MCF 10A (cell line): Measurements from ENCODE around the gene ONECUT2. TPM values are rescaled to one million over a fixed set of nuclear protein-coding genes. Genes with fewer than 3 reads are reported as not detected.
A peak's percentile ranks its signal among the peaks of the same experiment; 100 is the strongest.

ENCODE experiments used
- BruUV-seq: library from RNA; stranded (reverse); fragments of 400-500 nt; replicated peaks from 2 replicates; lab custom pipeline; 2021; lab: Mats Ljungman, UMichigan
- CTCF ChIA-PET: fragments of 300-600 bp; sonication (Branson Sonifier 250); formaldehyde crosslinking; extraction: SDS; loops from one replicate; lab custom pipeline; 2021; ENCODE audit warnings: antibody characterized with exemption, inconsistent platforms; lab: Yijun Ruan, JAX
- POLR2A ChIA-PET: fragments of 300-600, 350-650 bp; sonication (Branson Sonifier 250); formaldehyde crosslinking; extraction: SDS; loops from one replicate; lab custom pipeline; 2020; ENCODE audit warnings: antibody characterized with exemption, inconsistent platforms; lab: Yijun Ruan, JAX
- DNase-seq: peaks from one replicate; pipeline ENCODE4 v3.0.0-alpha.2; 2018; ENCODE audit not compliant: unreplicated experiment
- H3K27ac Mint-ChIP-seq: one replicate; pipeline ENCODE4 v1.8.0; 2022; ENCODE audit warnings: mild to moderate bottlenecking, low read depth, mixed read lengths; ENCODE audit not compliant: unreplicated experiment
- H3K27me3 Mint-ChIP-seq: one replicate; pipeline ENCODE4 v1.8.0; 2022; ENCODE audit warnings: mixed read lengths; ENCODE audit not compliant: insufficient read depth, unreplicated experiment
- H3K36me3 Mint-ChIP-seq: one replicate; pipeline ENCODE4 v1.8.0; 2022; ENCODE audit warnings: mild to moderate bottlenecking, moderate library complexity, mixed read lengths; ENCODE audit not compliant: insufficient read depth, unreplicated experiment
- H3K4me1 Mint-ChIP-seq: one replicate; pipeline ENCODE4 v1.8.0; 2022; ENCODE audit warnings: mixed read lengths; ENCODE audit not compliant: insufficient read depth, unreplicated experiment
- H3K4me3 Mint-ChIP-seq: one replicate; pipeline ENCODE4 v1.8.0; 2022; ENCODE audit warnings: mild to moderate bottlenecking, moderate library complexity, mixed read lengths; ENCODE audit not compliant: unreplicated experiment
- H3K9me3 Mint-ChIP-seq: one replicate; pipeline ENCODE4 v1.8.0; 2022; ENCODE audit warnings: mixed read lengths; ENCODE audit not compliant: unreplicated experiment
- CTCF ChIP-seq: fragments of 200-600 bp; IDR thresholded peaks from one replicate; pipeline ENCODE4 v1.8.0; 2022; ENCODE audit warnings: antibody characterized with exemption, mild to moderate bottlenecking; ENCODE audit not compliant: unreplicated experiment
- intact Hi-C: fragments of 100-400 bp; cut with micrococcal nuclease; formaldehyde crosslinking; loops from 2 replicates; pipeline ENCODE4 v1.14.1; 2022
- total RNA-seq: library from RNA; stranded (reverse); gene quantifications from 2 replicates; pipeline ENCODE4 v1.2.3, GENCODE V29; 2022

The ONECUT2 gene
- total RNA-seq, 1 experiment from 2014 or later: 0.89 TPM

GRCh38 chr18:57446322-57446721, 11.1 kb downstream of the ONECUT2 start:
- POLR2A ChIA-PET: no interaction called here
- CTCF ChIA-PET: interaction anchor here (0.6 to 4.2 kb wide), 31 partner anchors 9 to 696 kb away, joined by 3 to 38 read pairs (median 4); no protein-coding TSS in a partner anchor
- BruUV-seq: no TSS peak
- H3K4me3 Mint-ChIP-seq: no peak overlapping the region
- no peak overlapping the region for H3K27ac Mint-ChIP-seq
- H3K4me1 Mint-ChIP-seq: peaks cover 10% of the 10 kb centered on the region
- peak; percentile 45 for DNase-seq
- peak; percentile 77 for TF ChIP-seq CTCF
- intact Hi-C loops: loop anchor here (1.0 kb wide), 3 partner anchors 577 to 698 kb away; no protein-coding TSS in a partner anchor
- no peaks in the 10 kb centered on the region for H3K36me3 Mint-ChIP-seq
- H3K27me3 Mint-ChIP-seq: peaks cover 67% of the 10 kb centered on the region
- no peaks in the 10 kb centered on the region for H3K9me3 Mint-ChIP-seq

- Mint-ChIP-seq H3K36me3 (no peaks in the 10 kb centered on the region), H3K27ac (no peak overlapping the region), H3K27me3 (peaks cover 67% of the 10 kb centered on the region), H3K9me3 (no peaks in the 10 kb centered on the region), H3K4me1 (peaks cover 5% of the 10 kb centered on the region), H3K4me3 (no peak overlapping the region)
- no peak for TF ChIP-seq CTCF
- intact Hi-C loops: no loop called here
- BruUV-seq: no TSS peak
- peak; percentile 13 for DNase-seq
- ChIA-PET POLR2A (no interaction called here), CTCF (interaction anchor here (0.6 to 4.2 kb wide), 30 partner anchors 9 to 744 kb away, joined by 3 to 38 read pairs (median 4); no protein-coding TSS in a partner anchor)
Measured at GRCh38 chr18:57447154-57447621, 12.0 kb downstream of the ONECUT2 start.

- ChIA-PET POLR2A (no interaction called here), CTCF (interaction anchor here (2.1 kb wide), 1 partner anchor 10 kb away, joined by 11 read pairs; no protein-coding TSS in a partner anchor)
- Mint-ChIP-seq H3K4me1 (no peaks in the 10 kb centered on the region), H3K27me3 (peaks cover 29% of the 10 kb centered on the region), H3K4me3 (no peak overlapping the region), H3K36me3 (no peaks in the 10 kb centered on the region), H3K9me3 (no peaks in the 10 kb centered on the region), H3K27ac (no peak overlapping the region)
- TF ChIP-seq CTCF: no peak
- intact Hi-C loops: no loop called here
- no TSS peak for BruUV-seq
- DNase-seq: no peak
Measured at GRCh38 chr18:57455576-57456129, 20.5 kb downstream of the ONECUT2 start.

- CTCF ChIA-PET: interaction anchor here (0.6 to 0.9 kb wide), 3 partner anchors 49 to 745 kb away, joined by 3 read pairs; no protein-coding TSS in a partner anchor
- peaks cover 18% of the 10 kb centered on the region for H3K27me3 Mint-ChIP-seq
- H3K27ac Mint-ChIP-seq: no peak overlapping the region
- POLR2A ChIA-PET: no interaction called here
- no peak for TF ChIP-seq CTCF
- no peak overlapping the region for H3K4me3 Mint-ChIP-seq
- no peaks in the 10 kb centered on the region for H3K36me3 Mint-ChIP-seq
- no peak for DNase-seq
- H3K9me3 Mint-ChIP-seq: no peaks in the 10 kb centered on the region
- H3K4me1 Mint-ChIP-seq: no peaks in the 10 kb centered on the region
- intact Hi-C loops: no loop called here
- BruUV-seq: no TSS peak
Measured at GRCh38 chr18:57461652-57462269, 26.6 kb downstream of the ONECUT2 start.
